HG03521 (cell line): ENCODE measurements around the gene GDPD3.

ENCODE experiments used
- ATAC-seq: cut with Tn5 transposase; IDR thresholded peaks from one replicate; pipeline ENCODE4 v1.9.1; 2021; ENCODE audit warnings: mild to moderate bottlenecking, moderate library complexity; ENCODE audit not compliant: unreplicated experiment

The GDPD3 gene

GRCh38 chr16:30096105-30096861 is 17.1 kb downstream of the GDPD3 start, which contains the start of gene YPEL3:
Gene YPEL3, minus strand, starts transcription at chr16:30096213. Its CDS starts 731 bp downstream, at chr16:30095482.
- ATAC-seq, result peak; percentile 56

GRCh38 chr16:30095166-30096078 is 17.9 kb downstream of the GDPD3 start:
- ATAC-seq, result no peak

GRCh38 chr16:30094541-30095165 is 18.7 kb downstream of the GDPD3 start:
- no peak for ATAC-seq

- peak; percentile 28 for ATAC-seq
These were observed 20.8 kb downstream of the GDPD3 start for GRCh38 chr16:30092373-30093010.

- peak; percentile 57 for ATAC-seq
These were observed 21.6 kb downstream of the GDPD3 start, which contains the start of gene TBX6 for GRCh38 chr16:30091474-30092372. Gene TBX6, minus strand, starts transcription at chr16:30091924. Its CDS starts 731 bp downstream, at chr16:30091193.

GRCh38 chr16:30090610-30091331 is 22.6 kb downstream of the GDPD3 start:
- no peak for ATAC-seq

GRCh38 chr16:30088832-30089624 is 24.3 kb downstream of the GDPD3 start:
- ATAC-seq, result no peak

GRCh38 chr16:30088237-30088831 is 25.0 kb downstream of the GDPD3 start:
- no peak for ATAC-seq

- ATAC-seq, result no peak
These were observed 26.0 kb downstream of the GDPD3 start for GRCh38 chr16:30087181-30087898.

- no peak for ATAC-seq
These were observed 26.8 kb downstream of the GDPD3 start for GRCh38 chr16:30086291-30087140.

GRCh38 chr16:30085820-30086219 is 27.5 kb downstream of the GDPD3 start:
- ATAC-seq, result no peak

GRCh38 chr16:30085247-30085646 is 28.1 kb downstream of the GDPD3 start:
- ATAC-seq, result no peak

GRCh38 chr16:30084816-30085159 is 28.5 kb downstream of the GDPD3 start:
- no peak for ATAC-seq

- ATAC-seq, result no peak
These were observed 29.1 kb downstream of the GDPD3 start for GRCh38 chr16:30084096-30084815.

GRCh38 chr16:30083216-30084055 is 29.9 kb downstream of the GDPD3 start:
- no peak for ATAC-seq
